Neuronal stem cell (in vitro differentiated cells): ENCODE measurements around the gene WDR87. TPM values are rescaled to one million over a fixed set of nuclear protein-coding genes. Genes with fewer than 3 reads are reported as not detected.

Experiments
- DNase-seq: peaks from one replicate; pipeline ENCODE4 v3.0.0-alpha.2; 2013; ENCODE audit warnings: low spot score
- H2AFZ ChIP-seq: one replicate; pipeline ENCODE4 v1.6.1; 2013; ENCODE audit warnings: mild to moderate bottlenecking, low read length, inconsistent platforms
- H2AK5ac ChIP-seq: 2 replicates; pipeline ENCODE4 v1.6.1; 2013; ENCODE audit warnings: low read depth, mild to moderate bottlenecking, inconsistent platforms, low read length, moderate library complexity, mixed read lengths
- H2BK120ac ChIP-seq: 2 replicates; pipeline ENCODE4 v1.6.1; 2013; ENCODE audit warnings: low read depth, mild to moderate bottlenecking, inconsistent platforms, low read length, moderate library complexity, mixed read lengths
- H2BK12ac ChIP-seq: one replicate; pipeline ENCODE4 v1.6.1; 2013; ENCODE audit warnings: low read length, inconsistent platforms
- H2BK15ac ChIP-seq: 2 replicates; pipeline ENCODE4 v1.6.1; 2013; ENCODE audit warnings: mild to moderate bottlenecking, low read length, inconsistent platforms, mixed read lengths
- H2BK5ac ChIP-seq: one replicate; pipeline ENCODE4 v1.6.1; 2013; ENCODE audit warnings: inconsistent platforms, mild to moderate bottlenecking, low read length, moderate library complexity
- H3K14ac ChIP-seq: one replicate; pipeline ENCODE4 v1.6.1; 2013; ENCODE audit warnings: low read length, inconsistent platforms
- H3K18ac ChIP-seq: 2 replicates; pipeline ENCODE4 v1.6.1; 2013; ENCODE audit warnings: low read length, inconsistent platforms
- H3K23ac ChIP-seq: 2 replicates; pipeline ENCODE4 v1.6.1; 2013; ENCODE audit warnings: low read depth, mild to moderate bottlenecking, mixed read lengths, low read length, inconsistent platforms; ENCODE audit not compliant: poor library complexity
- H3K27ac ChIP-seq: replicated peaks from 3 replicates; pipeline ENCODE4 v1.5.1; 2013; ENCODE audit warnings: low read length, inconsistent platforms
- H3K27me3 ChIP-seq, 3 experiments: 2 replicates each; pipeline ENCODE4 v1.6.1; 2013; ENCODE audit warnings: low read length in 3 of 3, mild to moderate bottlenecking in 2 of 3, inconsistent platforms in 1 of 3, low read depth in 1 of 3, mixed read lengths in 1 of 3, moderate library complexity in 1 of 3; ENCODE audit not compliant: control insufficient read depth in 3 of 3, insufficient read depth in 3 of 3
- H3K36me3 ChIP-seq, 2 donors: replicated peaks in 1 of 2; 2 replicates each; pipeline ENCODE4 v1.6.1; 2013; ENCODE audit warnings: low read length in 2 of 2; ENCODE audit not compliant: control insufficient read depth in 2 of 2, insufficient read depth in 2 of 2
- H3K4ac ChIP-seq: 2 replicates; pipeline ENCODE4 v1.6.1; 2013; ENCODE audit warnings: inconsistent platforms, mild to moderate bottlenecking, low read length, moderate library complexity
- H3K4me1 ChIP-seq, 2 donors: 1 replicate in 1 of 2; 2 replicates in 1 of 2; pipeline ENCODE4 v1.6.1; 2013; ENCODE audit warnings: low read length in 2 of 2, low read depth in 1 of 2; ENCODE audit not compliant: control insufficient read depth in 2 of 2, insufficient read depth in 1 of 2
- H3K4me2 ChIP-seq: one replicate; pipeline ENCODE4 v1.6.1; 2013; ENCODE audit warnings: mild to moderate bottlenecking, low read length, inconsistent platforms; ENCODE audit not compliant: insufficient read depth, poor library complexity, severe bottlenecking
- H3K4me3 ChIP-seq, 2 donors: 2 replicates each; pipeline ENCODE4 v1.5.1; 2013; ENCODE audit warnings: low read length in 2 of 2, mild to moderate bottlenecking in 2 of 2, inconsistent platforms in 1 of 2, moderate library complexity in 1 of 2
- H3K79me1 ChIP-seq: one replicate; pipeline ENCODE4 v1.6.1; 2013; ENCODE audit warnings: low read depth, mild to moderate bottlenecking, inconsistent platforms, low read length, moderate library complexity
- H3K9ac ChIP-seq: one replicate; pipeline ENCODE4 v1.6.1; 2013; ENCODE audit warnings: mild to moderate bottlenecking, low read depth, low read length, inconsistent platforms; ENCODE audit not compliant: poor library complexity
- H3K9me3 ChIP-seq, 2 donors: replicated peaks in 1 of 2; 2 replicates each; pipeline versions ENCODE3 to v1.6.1; 2013; ENCODE audit warnings: low read length in 2 of 2, mild to moderate bottlenecking in 2 of 2, inconsistent platforms in 1 of 2, low read depth in 1 of 2, mixed read lengths in 1 of 2, moderate library complexity in 1 of 2; ENCODE audit not compliant: control insufficient read depth in 2 of 2, insufficient read depth in 1 of 2
- H4K8ac ChIP-seq: one replicate; pipeline ENCODE4 v1.6.1; 2013; ENCODE audit warnings: low read depth, mild to moderate bottlenecking, inconsistent platforms, low read length, moderate library complexity
- H4K91ac ChIP-seq: one replicate; pipeline ENCODE4 v1.6.1; 2013; ENCODE audit warnings: low read length, low read depth, mild to moderate bottlenecking, inconsistent platforms; ENCODE audit not compliant: poor library complexity
- WGBS, 2 donors: extraction: QIAGEN DNeasy Blood & Tissue Kit; methylation state at CpG; one replicate each; pipeline ENCODE4 v1.1.7; 2013; ENCODE audit warnings: missing lambda C conversion rate in 2 of 2, mixed read lengths in 1 of 2; ENCODE audit not compliant: insufficient read length in 2 of 2, insufficient replicate concordance in 1 of 2; ENCODE audit errors: extremely low coverage in 2 of 2; 5-methylcytosine and 5-hydroxymethylcytosine counted together
- polyA plus RNA-seq, 2 experiments: library from polyadenylated mRNA; stranded (reverse); fragments of 200-250 nt; gene quantifications; one replicate each; pipeline ENCODE4 v1.2.3, GENCODE V29; 2013

The WDR87 gene
- not detected for polyA plus RNA-seq (2013, experiment 1 of 2)
- not detected for polyA plus RNA-seq (2013, experiment 2 of 2)

DNA sequence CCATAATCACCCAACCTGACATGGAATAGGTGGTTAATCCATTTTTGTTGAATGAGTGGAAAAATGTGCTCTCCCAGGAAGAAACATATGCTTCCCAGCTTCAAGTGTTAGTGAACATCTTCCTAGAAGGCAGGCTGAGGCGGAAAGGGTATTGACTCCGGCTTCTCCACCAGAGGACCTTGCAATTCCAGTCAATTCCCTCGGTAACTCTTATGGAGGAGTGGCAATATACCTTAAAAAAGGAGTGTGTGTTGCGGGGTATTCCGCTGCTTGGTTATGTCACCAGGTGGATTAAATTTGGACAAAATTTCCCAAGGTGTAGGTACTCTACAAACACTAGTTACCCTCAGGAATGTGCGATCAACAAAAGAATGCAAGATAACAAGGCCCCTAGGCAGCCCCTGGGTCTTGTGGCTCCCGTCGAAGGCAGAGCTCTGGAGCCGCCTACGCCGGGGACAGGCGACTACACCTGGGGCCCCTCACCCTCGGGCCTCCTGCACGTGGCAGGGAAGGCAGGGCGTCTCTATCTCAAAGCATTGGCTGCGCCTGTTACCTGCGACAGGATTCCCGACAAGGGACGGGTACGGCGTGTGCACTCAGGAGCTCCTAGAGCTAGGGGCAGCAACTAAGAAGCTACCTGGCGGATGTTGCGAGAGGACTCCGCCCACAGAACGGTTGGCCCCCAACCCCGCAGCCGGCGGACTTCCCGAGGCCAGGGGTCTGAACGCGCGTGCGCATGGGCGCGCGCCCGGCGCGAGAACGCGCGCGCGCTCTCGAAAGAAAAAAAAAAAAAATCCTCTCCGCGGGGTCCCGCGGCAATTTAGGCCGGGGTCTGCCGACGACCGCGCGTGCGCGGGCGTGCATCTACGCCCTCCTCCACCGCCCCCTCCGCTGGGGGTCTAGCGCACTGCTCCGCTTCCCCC lies at the start of gene WDR87:
WDR87 (minus strand) TSS at position 649 of the 923 bp plus-strand sequence. CDS start 8,355 bp downstream, outside the sequence.
- H2AFZ ChIP-seq: peak within 1 kb of the TSS; percentile 98
- H3K36me3 ChIP-seq: no peaks in the 10 kb centered on the region
- H4K91ac ChIP-seq: no peak within 1 kb of the TSS
- peak within 1 kb of the TSS; percentile 98 for H3K14ac ChIP-seq
- no peak within 1 kb of the TSS for H2AK5ac ChIP-seq
- H3K18ac ChIP-seq: peak within 1 kb of the TSS; percentile 96
- H3K23ac ChIP-seq: peak within 1 kb of the TSS; percentile 96
- H2BK5ac ChIP-seq: peak within 1 kb of the TSS; percentile 95
- WGBS, 2 donors: no CpG with 5 or more reads among the region's 63 CpGs
- peak within 1 kb of the TSS; percentile 56 to 97 for H3K4me3 ChIP-seq
- peaks cover 7% of the 10 kb centered on the region for H3K79me1 ChIP-seq
- H4K8ac ChIP-seq: peak within 1 kb of the TSS; percentile 98
- peak within 1 kb of the TSS; percentile 98 for H3K4me2 ChIP-seq
- peak within 1 kb of the TSS; percentile 97 for H3K27ac ChIP-seq
- H3K27me3 ChIP-seq: no peaks in the 10 kb centered on the region
- peak within 1 kb of the TSS; percentile 95 for H2BK120ac ChIP-seq
- H3K4me1 ChIP-seq: peaks cover 6 to 11% of the 10 kb centered on the region in 2 donors
- peak within 1 kb of the TSS; percentile 79 for H2BK15ac ChIP-seq
- H2BK12ac ChIP-seq: peak within 1 kb of the TSS; percentile 94
- DNase-seq: peak; percentile 90
- no peak within 1 kb of the TSS for H3K4ac ChIP-seq
- peak within 1 kb of the TSS; percentile 97 for H3K9ac ChIP-seq
- no peaks in the 10 kb centered on the region for H3K9me3 ChIP-seq

DNA sequence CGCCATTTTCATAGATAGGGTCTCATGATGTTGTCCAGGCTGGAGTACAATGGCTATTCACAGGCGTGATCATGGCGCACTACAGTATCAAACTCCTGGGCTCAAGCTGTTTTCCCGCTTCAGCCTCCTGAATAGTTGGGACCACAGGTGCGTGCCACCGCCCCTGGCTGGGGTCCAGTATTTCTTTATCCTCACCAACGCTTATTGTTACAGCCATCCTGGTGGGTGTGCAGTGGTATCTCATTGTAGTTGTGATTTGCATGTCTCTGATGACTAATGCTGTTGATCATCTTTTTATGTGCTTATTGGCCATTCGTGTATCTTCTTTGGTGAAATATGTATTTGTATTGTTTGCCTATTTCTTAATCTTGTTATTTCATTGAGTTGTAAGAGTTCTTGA lies 49.6 kb upstream of the WDR87 start:
- H4K91ac ChIP-seq: no peak overlapping the region
- H3K18ac ChIP-seq: peak overlapping the region; percentile 72
- H3K9me3 ChIP-seq: peaks cover 1 to 15% of the 10 kb centered on the region in 2 donors
- no peak overlapping the region for H2AK5ac ChIP-seq
- H3K4me2 ChIP-seq: no peak overlapping the region
- H2BK5ac ChIP-seq: no peak overlapping the region
- H3K27me3 ChIP-seq: no peaks in the 10 kb centered on the region
- no peak overlapping the region for H4K8ac ChIP-seq
- H3K4ac ChIP-seq: no peak overlapping the region
- H3K4me1 ChIP-seq: peaks cover 10 to 13% of the 10 kb centered on the region in 2 donors
- no peak overlapping the region for H3K9ac ChIP-seq
- no peak overlapping the region for H2BK120ac ChIP-seq
- H3K4me3 ChIP-seq: no peak overlapping the region
- no peak overlapping the region for H2BK12ac ChIP-seq
- no peak overlapping the region for H2AFZ ChIP-seq
- no CpG with 5 or more reads among the region's 8 CpGs for WGBS, 2 donors
- peaks cover 0 to under 1% of the 10 kb centered on the region in 2 donors for H3K36me3 ChIP-seq
- no peak overlapping the region for H2BK15ac ChIP-seq
- no peak overlapping the region for H3K14ac ChIP-seq
- no peak for DNase-seq
- no peak overlapping the region for H3K27ac ChIP-seq
- H3K23ac ChIP-seq: no peak overlapping the region
- no peaks in the 10 kb centered on the region for H3K79me1 ChIP-seq

GRCh38 chr19:37954421-37954874 lies 48.1 kb upstream of the WDR87 start:
- no peak for DNase-seq

DNA sequence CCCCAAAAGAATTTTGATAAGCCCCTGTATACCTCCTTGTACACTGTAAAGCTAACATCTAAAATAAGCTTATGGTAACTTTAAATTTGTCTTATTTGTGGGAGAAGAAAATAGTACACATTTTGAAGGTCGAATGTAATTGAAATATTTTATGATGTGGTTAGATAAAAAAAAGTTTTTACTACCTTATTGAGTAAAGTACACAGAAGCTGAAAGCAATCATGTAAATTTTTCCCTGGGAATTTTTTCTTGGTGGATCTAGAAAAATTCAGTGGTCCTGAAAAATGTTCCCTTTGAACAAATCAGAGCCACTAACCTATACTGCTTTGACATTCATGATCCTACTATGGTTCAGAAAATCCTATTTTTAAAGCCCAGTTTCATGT lies 47.5 kb upstream of the WDR87 start:
- H2BK5ac ChIP-seq: no peak overlapping the region
- no peaks in the 10 kb centered on the region for H3K79me1 ChIP-seq
- H2AK5ac ChIP-seq: no peak overlapping the region
- H3K4me2 ChIP-seq: no peak overlapping the region
- no peak overlapping the region for H2BK120ac ChIP-seq
- no peak overlapping the region for H3K18ac ChIP-seq
- H3K14ac ChIP-seq: no peak overlapping the region
- no peak overlapping the region for H3K9ac ChIP-seq
- H4K91ac ChIP-seq: no peak overlapping the region
- H4K8ac ChIP-seq: no peak overlapping the region
- H3K4me1 ChIP-seq: peaks cover 10 to 13% of the 10 kb centered on the region in 2 donors
- no peaks in the 10 kb centered on the region for H3K27me3 ChIP-seq
- H3K36me3 ChIP-seq: peaks cover 0 to 8% of the 10 kb centered on the region in 2 donors
- no peak overlapping the region for H2BK12ac ChIP-seq
- H3K4ac ChIP-seq: no peak overlapping the region
- WGBS, 2 donors: 100% methylated on average over 1 of the region's 1 CpG
- no peak overlapping the region for H2BK15ac ChIP-seq
- no peak for DNase-seq
- H3K27ac ChIP-seq: peak overlapping the region; percentile 76
- H2AFZ ChIP-seq: peak overlapping the region; percentile 27
- H3K23ac ChIP-seq: no peak overlapping the region
- H3K4me3 ChIP-seq: no peak overlapping the region
- peaks cover 0 to 16% of the 10 kb centered on the region in 2 donors for H3K9me3 ChIP-seq

More at GRCh38 chr19:37954421-37954874, 48.1 kb upstream of the WDR87 start:
- H2BK15ac ChIP-seq: no peak overlapping the region
- H3K4me3 ChIP-seq: no peak overlapping the region
- H2BK120ac ChIP-seq: no peak overlapping the region
- no peak overlapping the region for H3K9ac ChIP-seq
- no CpG with 5 or more reads among the region's 10 CpGs for WGBS, 2 donors
- no peak overlapping the region for H4K8ac ChIP-seq
- no peak overlapping the region for H3K4ac ChIP-seq
- no peak overlapping the region for H2BK5ac ChIP-seq
- no peak overlapping the region for H4K91ac ChIP-seq
- H3K79me1 ChIP-seq: no peaks in the 10 kb centered on the region
- H3K36me3 ChIP-seq: peaks cover 0 to 5% of the 10 kb centered on the region in 2 donors
- H3K27me3 ChIP-seq: no peaks in the 10 kb centered on the region
- H2AK5ac ChIP-seq: no peak overlapping the region
- H3K23ac ChIP-seq: no peak overlapping the region
- no peak overlapping the region for H2BK12ac ChIP-seq
- peaks cover 0 to 16% of the 10 kb centered on the region in 2 donors for H3K9me3 ChIP-seq
- H3K4me1 ChIP-seq: peaks cover 10 to 13% of the 10 kb centered on the region in 2 donors
- H3K27ac ChIP-seq: peak overlapping the region; percentile 63
- peak overlapping the region; percentile 35 for H3K4me2 ChIP-seq
- no peak overlapping the region for H3K18ac ChIP-seq
- no peak overlapping the region for H3K14ac ChIP-seq
- no peak overlapping the region for H2AFZ ChIP-seq
